GM21619 (cell line): ENCODE results near the gene IL17RC.
"Not testable (repeated sequence)": the region's sequence is repeated elsewhere in the genome, so short reads cannot be mapped to it uniquely, and the experiment has no call there.

Source experiments
- ATAC-seq: cut with Tn5 transposase; IDR thresholded peaks from one replicate; pipeline ENCODE4 v1.9.1; 2021; ENCODE audit not compliant: unreplicated experiment

IL17RC gene

DNA sequence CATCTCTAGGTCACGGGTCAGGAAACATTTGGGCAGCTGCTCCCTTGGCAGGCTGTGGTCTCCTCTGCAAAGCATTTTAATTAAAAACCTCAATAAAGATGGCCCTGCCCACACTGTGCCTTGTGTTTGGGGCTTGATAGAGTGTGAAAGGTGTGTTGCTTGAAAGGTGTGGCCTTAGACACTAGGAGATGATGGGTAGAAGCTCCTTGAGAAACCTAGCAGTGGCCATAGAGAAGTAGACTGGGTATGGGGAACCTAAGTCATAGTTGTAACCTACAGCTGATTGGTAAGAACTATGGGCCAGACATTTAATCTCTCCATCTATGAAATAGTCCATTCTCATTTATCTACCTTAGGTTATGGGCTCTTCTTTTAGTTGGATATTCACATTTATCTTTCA lies 23.2 kb upstream of the IL17RC start:
- ATAC-seq = no peak

GRCh38 chr3:9895715-9896114 lies 21.2 kb upstream of the IL17RC start:
- not testable (repeated sequence) for ATAC-seq

DNA sequence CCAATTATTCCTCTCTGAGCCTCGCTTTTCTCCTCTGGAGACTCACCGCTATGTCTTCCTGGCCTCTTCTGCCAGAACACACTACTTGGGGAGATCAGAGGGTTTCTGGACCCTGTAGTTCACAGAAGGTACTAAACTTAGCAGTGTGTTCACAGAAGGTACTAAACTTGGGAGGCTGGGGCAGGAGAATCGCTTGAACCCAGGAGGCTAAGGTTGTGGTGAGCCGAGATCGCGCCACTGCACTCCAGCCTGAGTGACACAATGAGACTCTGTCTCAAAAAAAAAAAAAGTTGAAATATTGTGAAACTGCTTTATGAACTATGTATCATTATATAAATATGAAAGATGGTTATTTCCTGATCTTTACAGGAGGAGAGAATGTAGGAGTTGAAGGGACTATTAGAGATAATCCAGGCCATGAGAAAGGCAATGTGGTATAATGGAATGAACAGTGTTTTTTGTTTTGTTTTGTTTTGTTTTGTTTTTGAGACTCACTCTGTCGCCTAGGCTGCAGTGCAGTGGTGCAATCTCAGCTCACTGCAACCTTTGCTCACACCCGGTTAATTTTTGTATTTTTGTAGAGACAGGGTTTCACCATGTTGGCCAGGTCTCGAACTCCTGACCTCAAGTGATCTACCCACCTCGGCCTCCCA lies 20.0 kb upstream of the IL17RC start:
- not testable (repeated sequence) for ATAC-seq

DNA sequence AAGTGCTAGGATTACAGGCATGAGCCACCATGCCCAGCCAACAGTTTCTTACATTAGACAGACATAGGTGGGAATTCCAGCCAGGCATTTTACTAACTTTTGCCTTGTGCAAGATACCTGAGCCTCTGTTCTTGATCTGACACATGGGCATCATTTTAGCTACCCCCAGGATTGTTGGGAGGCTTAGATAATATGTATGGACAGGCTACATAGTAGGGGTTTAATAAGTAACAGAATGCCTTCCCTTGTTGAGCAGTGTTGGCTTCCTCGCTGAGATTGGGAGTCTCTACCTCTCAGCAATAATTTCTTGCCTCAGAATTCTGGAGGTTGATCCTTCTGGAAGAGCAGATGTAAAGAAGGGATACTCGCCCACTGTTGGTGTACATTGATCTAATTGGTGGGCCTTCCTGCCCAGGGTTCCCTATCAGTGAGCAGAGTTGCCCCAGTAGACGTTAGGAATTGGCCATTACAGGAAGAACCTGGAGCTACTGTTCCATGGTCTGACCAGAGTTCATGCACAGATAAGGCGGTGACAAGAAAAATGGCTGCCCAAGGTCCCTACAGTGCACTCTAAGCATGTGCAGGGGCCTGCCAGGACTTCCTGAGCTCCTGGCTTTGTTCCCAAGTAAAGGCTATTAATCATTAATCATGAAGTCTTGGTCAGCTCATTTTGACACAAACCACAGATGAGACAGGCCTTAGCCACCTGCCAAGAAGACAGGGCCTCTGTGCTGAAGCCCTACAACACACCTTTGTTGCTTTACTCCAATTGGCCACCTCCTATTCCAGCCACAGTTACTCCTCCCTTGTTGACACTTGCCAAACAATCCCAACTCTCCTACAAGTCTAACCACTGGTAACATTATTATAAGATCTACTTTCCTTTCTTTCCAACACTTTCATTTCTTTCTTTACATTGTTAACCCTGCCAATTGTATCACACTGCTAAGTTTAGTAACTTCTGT lies 19.2 kb upstream of the IL17RC start:
- ATAC-seq = peak; percentile 64

DNA sequence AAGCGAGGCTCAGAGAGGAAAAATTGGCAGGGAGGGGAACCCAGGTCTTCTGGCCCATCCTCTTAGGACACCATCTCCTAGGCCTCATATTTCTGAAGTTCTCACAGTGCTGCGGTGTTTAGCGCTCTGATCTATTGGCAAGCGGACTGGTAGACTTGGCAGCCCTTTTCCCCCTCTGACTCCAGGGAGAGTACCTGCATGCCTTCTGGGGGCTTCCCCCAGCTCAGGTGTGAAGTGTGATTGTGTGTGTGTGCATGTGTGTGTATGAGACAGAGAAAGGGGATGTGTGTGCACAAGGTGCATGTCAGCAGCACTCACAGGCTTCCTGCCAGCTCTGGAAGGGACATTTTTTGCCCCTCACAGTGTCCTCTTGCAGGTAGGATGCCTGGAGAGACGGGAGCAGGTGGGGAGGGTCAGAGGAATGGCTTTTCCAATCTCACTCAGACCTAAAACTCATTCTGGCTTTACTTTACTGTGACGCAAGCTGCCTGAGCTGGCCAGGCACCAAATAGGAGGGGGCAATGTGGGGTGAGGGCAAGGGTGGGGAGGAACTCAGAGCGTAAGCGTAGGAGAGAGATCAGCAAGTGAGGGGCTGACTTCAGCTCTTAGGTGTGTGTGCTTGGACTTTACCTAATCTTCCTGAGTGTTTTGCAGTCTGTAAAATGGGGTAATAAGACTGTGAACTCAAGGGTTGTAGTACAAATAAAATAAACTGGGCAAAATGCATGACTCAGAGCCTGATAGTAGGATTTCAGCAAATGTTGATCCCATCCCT lies 18.2 kb upstream of the IL17RC start:
- ATAC-seq = no peak

DNA sequence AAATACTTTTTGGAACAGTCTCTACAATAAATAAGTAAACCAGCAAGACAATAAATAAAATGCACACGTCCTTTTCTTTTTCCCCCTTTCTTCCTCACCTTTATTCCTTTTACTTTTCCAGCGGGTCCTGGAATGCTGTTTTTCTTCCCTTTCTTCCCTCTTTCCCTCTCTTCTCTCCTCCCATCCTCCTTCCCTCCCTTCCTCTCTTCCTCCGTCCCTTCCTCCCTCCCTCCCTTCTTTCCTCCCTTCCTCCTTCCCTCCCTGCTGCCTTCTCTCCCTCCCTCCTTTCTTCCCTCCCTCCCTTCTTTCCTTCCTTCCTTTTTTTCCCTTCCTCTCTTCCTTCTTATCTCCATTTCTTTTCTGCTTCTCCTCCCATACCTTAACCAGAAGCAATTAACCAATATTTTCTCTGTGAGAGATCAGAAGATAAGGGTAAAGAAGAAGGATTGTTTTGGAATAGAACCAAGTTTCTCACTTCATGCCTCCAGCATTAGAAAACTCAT lies 17.6 kb upstream of the IL17RC start:
- no peak for ATAC-seq

DNA sequence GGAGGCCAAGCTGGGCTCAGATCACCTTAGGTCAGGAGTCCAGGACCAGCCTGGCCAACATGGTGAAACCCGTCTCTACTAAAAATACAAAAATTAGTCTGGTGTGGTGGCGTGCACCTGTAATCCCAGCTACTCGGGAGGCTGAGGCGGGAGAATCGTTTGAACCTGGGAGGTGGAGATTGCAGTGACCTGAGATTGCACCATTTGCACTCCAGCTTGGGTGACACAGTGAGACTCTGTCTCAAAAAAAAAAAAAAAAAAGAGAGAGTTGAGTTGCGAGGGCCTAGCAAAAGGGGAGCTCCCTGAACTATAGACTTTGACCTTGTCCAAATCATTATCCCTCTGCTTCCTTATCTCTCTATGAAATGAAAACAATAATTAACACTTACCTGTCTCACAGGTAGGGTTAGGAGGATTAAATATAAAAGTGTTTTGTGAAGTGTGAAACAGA lies 15.9 kb upstream of the IL17RC start:
- ATAC-seq = not testable (repeated sequence)

DNA sequence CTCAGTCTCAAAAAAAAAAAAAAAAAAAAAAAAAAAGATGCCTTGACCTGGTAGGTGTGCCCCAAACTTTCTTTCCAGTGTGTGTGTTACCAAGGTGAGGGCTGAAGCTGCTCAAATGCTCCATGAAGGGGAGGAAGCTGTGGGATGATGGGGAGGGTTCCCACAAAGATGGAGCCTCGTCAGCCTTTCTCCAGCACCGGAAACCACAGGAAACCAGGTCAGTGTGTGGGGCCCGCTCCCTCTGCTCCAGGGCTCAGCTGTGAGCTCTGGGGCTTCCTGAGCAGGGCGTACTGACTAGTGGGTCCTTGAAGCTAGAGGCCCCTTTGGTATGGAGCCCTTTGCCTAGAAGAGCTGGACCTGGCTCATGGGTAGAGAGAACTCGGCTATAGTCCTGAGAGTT lies 14.9 kb upstream of the IL17RC start:
- ATAC-seq = no peak

GRCh38 chr3:9902372-9903237 lies 14.3 kb upstream of the IL17RC start, which contains the start of gene IL17RE:
TSS of gene IL17RE (plus strand) at chr3:9902848. CDS start at chr3:9902933, 85 bp downstream.
- ATAC-seq = no peak

DNA sequence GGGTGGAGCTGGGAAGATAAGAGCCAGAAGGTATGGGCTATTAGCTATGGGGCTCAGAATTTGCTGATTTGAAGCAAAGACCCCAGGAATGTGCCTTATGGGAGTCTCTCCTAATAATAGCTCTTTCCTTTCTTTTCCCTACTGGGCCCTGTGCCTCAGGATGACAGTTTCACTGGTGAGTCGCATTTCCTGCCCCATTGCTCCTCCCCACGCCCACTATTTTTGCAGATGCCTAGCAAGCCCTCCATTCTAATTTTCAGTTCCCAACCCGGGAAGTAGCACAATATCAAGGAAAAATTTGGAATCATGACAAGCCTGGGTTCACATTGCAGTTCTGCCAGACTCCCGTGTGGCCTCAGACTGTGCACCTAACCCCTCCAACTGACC lies 13.7 kb upstream of the IL17RC start:
- no peak for ATAC-seq

- ATAC-seq = no peak
Measured at GRCh38 chr3:9903904-9904303, 13.0 kb upstream of the IL17RC start.

DNA sequence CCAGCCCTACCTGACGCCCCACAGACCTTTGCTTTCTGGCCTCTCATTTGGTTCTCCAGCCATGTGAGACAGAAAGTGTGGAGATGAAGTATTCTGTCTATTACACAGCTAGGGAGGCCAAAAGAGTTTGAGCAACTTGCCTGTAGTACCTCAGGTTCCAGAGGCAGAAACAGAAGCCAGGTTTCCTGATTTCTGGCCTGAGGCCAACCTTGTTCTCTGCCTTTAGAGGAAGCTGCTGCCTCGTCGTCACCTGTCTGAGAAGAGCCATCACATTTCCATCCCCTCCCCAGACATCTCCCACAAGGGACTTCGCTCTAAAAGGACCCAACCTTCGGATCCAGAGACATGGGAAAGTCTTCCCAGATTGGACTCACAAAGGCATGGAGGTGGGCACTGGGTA lies 10.4 kb upstream of the IL17RC start:
- ATAC-seq = no peak

- ATAC-seq = no peak
Measured at GRCh38 chr3:9908286-9908685, 8.6 kb upstream of the IL17RC start.

GRCh38 chr3:9909221-9910013 lies 7.5 kb upstream of the IL17RC start:
- no peak for ATAC-seq

DNA sequence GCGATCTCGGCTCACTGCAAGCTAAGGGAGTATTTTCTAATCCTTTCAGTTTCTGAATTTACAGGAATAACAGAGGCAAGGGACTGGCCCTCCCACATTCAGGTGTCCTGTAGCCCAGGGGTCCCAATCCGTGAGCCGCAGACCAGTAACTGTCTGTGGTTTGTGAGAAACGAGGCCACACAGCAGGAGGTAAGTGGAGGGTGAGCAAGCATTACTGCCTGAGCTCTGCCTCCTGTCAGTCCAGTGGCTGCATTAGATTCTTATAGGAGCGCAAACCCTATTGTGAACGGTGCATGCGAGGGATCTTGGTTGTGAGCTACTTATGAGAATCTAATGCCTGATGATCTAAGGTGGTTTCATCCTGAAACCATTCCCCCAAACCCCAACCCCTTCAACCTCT lies 5.0 kb upstream of the IL17RC start:
- no peak for ATAC-seq

GRCh38 chr3:9912294-9912935 lies 4.5 kb upstream of the IL17RC start:
- ATAC-seq = no peak

DNA sequence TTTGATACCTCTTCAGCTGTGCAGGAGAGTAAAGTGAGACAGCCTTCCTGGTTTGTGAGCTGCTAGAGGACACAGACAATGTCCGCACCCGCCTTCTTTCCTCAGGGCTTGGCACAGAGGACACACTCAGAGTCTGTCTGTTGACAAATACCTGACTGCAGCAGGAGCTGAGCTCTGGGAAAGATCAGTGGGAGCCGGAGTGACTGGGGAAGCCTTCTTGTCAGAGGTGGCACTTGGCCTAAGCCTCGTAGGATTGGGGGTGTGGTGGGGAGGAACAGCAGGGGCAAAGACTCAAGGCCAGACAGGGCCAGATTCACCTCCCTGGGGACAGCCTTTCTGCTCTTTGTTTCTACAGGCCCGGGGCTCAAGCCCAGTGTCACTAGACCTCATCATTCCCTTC lies 3.3 kb upstream of the IL17RC start:
- ATAC-seq = no peak

DNA sequence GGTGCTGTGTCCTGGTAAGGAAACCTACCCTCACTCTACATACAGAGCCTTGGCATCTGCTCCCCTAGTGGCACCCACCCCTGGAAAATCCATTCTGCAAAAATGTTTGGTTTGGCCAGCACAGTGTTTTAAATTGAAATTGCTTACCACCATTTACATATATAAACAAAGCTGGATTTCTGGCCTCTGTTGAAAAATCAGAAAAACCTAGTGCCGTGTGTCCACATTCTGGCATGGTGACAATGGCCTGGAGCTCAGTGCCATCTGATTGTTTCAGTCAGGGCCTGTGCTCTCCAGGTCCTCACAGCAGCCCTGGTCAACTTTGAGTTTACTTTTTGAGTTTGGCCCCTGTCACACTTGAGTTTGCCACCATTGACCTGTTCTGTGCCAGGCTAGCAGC lies 2.9 kb upstream of the IL17RC start:
- no peak for ATAC-seq
